ENCODE data around the gene ENDOD1.

DNA sequence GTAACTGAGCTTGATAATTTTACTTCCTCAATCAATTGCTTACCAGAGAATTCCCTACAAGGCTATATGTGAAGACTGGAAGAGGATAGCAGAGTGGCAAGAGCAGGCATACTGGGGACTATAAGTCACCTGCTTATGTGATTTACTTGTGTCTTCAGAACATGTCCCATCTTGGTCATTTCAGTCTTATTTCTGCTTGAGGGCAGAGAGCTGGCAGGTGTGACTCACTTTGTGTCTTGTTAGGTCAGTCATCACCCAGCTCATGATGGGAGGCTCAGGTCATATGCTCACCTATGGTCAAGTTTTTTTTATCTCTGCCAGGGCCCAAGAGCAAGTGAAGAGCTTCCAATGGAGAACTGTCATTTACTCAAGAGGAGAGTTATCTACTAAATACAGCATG is 16.7 kb upstream of the ENDOD1 start:
- TF ChIP-seq CTCF (IDR thresholded peaks at IDR 0.05) (no peak), POLR2A (IDR thresholded peaks at IDR 0.05) (no peak)

Measured in thyroid gland (tissue), 4 donors.